Peyer's patch (tissue), 4 donors: ENCODE measurements around the gene AGBL4. TPM values are rescaled to one million over a fixed set of nuclear protein-coding genes. Genes with fewer than 3 reads are reported as not detected.

Experiments used
- DNase-seq, 3 donors: peaks; one replicate each; pipeline ENCODE4 v3.0.0-alpha.2; 2017 to 2019
- H3K27ac ChIP-seq, 4 donors: fragments of 200-600 bp; sonication (generic); one replicate each; pipeline ENCODE4 v1.5.1; 2016 to 2019
- H3K27me3 ChIP-seq, 2 donors: fragments of 200-600 bp; sonication (generic); one replicate each; pipeline ENCODE4 v1.5.1; 2019
- H3K36me3 ChIP-seq, 3 donors: fragments of 200-600 bp; sonication (generic); one replicate each; pipeline ENCODE4 v1.5.1; 2016 to 2019
- H3K4me1 ChIP-seq, 4 donors: fragments of 200-600 bp; sonication (generic); one replicate each; pipeline ENCODE4 v1.5.1; 2016 to 2019
- H3K4me3 ChIP-seq, 4 donors: fragments of 200-600 bp; sonication (generic); 1 replicate in 3 of 4; 2 replicates in 1 of 4; pipeline ENCODE4 v1.5.1; 2016 to 2019; ENCODE audit warnings: mild to moderate bottlenecking in 1 of 4
- H3K9me3 ChIP-seq, 4 donors: fragments of 200-600 bp; sonication (generic); one replicate each; pipeline ENCODE4 v1.5.1; 2016 to 2019; ENCODE audit warnings: mild to moderate bottlenecking in 1 of 4
- POLR2A ChIP-seq, 2 donors: fragments of 450-650 bp; IDR thresholded peaks; one replicate each; pipeline ENCODE4 v1.5.1; 2017; ENCODE audit warnings: antibody characterized with exemption in 2 of 2, mild to moderate bottlenecking in 2 of 2, moderate library complexity in 2 of 2
- total RNA-seq, 4 donors: library from RNA; depleted of rRNA; stranded (reverse); fragments of >200 nt; gene quantifications; one replicate each; pipeline ENCODE4 v1.1.0, GENCODE V29; 2016
- TF ChIP-seq, protein P1 (sequence below), 6 experiments: fragments of 450-650 bp in 4 of 6; fragments of 200-600 bp in 2 of 6; sonication (generic) in 1 of 6; IDR thresholded peaks; one replicate each; pipeline ENCODE4 v1.5.1; 2017 to 2019; ENCODE audit warnings: antibody characterized with exemption in 6 of 6, mild to moderate bottlenecking in 3 of 6, moderate library complexity in 1 of 6

The AGBL4 gene
- total RNA-seq, 4 donors from 2014 or later: 2.5 TPM; not detected in 3

GRCh38 chr1:48566492-48566891, 1457.3 kb downstream of the AGBL4 start:
- Histone ChIP-seq H3K27ac (no peak overlapping the region), H3K4me3 (no peak overlapping the region), H3K9me3 (no peaks in the 10 kb centered on the region), H3K27me3 (no peaks in the 10 kb centered on the region), H3K36me3 (no peaks in the 10 kb centered on the region), H3K4me1 (no peaks in the 10 kb centered on the region)
- no peak for DNase-seq
- TF ChIP-seq POLR2A (IDR thresholded peaks at IDR 0.05): no peak
- TF ChIP-seq, protein P1, sequence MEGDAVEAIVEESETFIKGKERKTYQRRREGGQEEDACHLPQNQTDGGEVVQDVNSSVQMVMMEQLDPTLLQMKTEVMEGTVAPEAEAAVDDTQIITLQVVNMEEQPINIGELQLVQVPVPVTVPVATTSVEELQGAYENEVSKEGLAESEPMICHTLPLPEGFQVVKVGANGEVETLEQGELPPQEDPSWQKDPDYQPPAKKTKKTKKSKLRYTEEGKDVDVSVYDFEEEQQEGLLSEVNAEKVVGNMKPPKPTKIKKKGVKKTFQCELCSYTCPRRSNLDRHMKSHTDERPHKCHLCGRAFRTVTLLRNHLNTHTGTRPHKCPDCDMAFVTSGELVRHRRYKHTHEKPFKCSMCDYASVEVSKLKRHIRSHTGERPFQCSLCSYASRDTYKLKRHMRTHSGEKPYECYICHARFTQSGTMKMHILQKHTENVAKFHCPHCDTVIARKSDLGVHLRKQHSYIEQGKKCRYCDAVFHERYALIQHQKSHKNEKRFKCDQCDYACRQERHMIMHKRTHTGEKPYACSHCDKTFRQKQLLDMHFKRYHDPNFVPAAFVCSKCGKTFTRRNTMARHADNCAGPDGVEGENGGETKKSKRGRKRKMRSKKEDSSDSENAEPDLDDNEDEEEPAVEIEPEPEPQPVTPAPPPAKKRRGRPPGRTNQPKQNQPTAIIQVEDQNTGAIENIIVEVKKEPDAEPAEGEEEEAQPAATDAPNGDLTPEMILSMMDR (IDR thresholded peaks at IDR 0.05): no peak

GRCh38 chr1:48563021-48563420, 1460.7 kb downstream of the AGBL4 start:
- Histone ChIP-seq H3K27me3 (no peaks in the 10 kb centered on the region), H3K4me1 (no peaks in the 10 kb centered on the region), H3K9me3 (no peaks in the 10 kb centered on the region), H3K36me3 (no peaks in the 10 kb centered on the region), H3K4me3 (no peak overlapping the region), H3K27ac (no peak overlapping the region)
- no peak for DNase-seq
- TF ChIP-seq, protein P1 (IDR thresholded peaks at IDR 0.05): no peak
- no peak for TF ChIP-seq POLR2A (IDR thresholded peaks at IDR 0.05)

DNA sequence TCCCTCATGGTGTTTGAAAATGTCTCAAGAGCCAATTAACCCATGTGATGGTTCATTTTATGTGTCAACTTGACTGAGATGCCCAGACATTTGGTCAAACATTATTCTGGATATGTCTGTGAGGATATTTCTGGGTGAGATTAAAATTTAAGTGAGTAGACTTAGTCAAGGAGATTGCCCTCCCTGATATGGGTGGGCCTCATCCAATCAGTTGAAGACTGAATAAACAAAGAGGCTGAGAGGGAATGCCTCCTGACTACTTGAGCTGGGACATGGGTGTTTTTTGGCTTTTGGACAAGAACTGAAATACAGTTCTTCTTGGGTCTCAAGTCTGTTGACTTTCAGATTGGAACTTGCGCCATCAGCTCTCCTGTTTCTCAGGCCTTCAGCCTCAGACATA, 1462.3 kb downstream of the AGBL4 start:
- H3K27me3 ChIP-seq: no peaks in the 10 kb centered on the region
- no peaks in the 10 kb centered on the region for H3K9me3 ChIP-seq
- H3K36me3 ChIP-seq: no peaks in the 10 kb centered on the region
- no peak for DNase-seq
- no peak overlapping the region for H3K27ac ChIP-seq
- no peaks in the 10 kb centered on the region for H3K4me1 ChIP-seq
- TF ChIP-seq, protein P1 (IDR thresholded peaks at IDR 0.05): no peak
- TF ChIP-seq POLR2A (IDR thresholded peaks at IDR 0.05): no peak
- H3K4me3 ChIP-seq: no peak overlapping the region

DNA sequence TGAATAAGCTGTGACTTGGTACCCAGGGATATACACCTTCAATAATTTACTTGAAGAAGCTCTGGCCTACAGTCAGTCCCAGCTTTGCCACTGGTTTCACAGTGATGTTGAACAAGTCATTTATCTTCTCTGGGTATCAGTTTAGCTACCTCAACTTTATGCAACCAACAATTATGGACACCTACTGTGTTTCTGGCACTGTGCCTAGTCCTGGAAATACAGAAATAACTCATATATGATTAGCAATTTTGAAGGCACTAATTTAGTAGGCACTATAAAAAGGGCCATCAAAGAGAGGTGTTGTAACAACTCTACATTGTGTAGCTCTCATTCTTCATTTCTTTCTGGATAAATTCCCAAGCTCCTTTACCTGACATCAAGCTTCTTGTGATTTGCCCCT, 1463.2 kb downstream of the AGBL4 start:
- Histone ChIP-seq H3K4me1 (no peaks in the 10 kb centered on the region), H3K27me3 (no peaks in the 10 kb centered on the region), H3K27ac (no peak overlapping the region), H3K36me3 (no peaks in the 10 kb centered on the region), H3K9me3 (no peaks in the 10 kb centered on the region), H3K4me3 (no peak overlapping the region)
- no peak for DNase-seq
- no peak for TF ChIP-seq POLR2A (IDR thresholded peaks at IDR 0.05)
- TF ChIP-seq, protein P1 (IDR thresholded peaks at IDR 0.05): no peak

DNA sequence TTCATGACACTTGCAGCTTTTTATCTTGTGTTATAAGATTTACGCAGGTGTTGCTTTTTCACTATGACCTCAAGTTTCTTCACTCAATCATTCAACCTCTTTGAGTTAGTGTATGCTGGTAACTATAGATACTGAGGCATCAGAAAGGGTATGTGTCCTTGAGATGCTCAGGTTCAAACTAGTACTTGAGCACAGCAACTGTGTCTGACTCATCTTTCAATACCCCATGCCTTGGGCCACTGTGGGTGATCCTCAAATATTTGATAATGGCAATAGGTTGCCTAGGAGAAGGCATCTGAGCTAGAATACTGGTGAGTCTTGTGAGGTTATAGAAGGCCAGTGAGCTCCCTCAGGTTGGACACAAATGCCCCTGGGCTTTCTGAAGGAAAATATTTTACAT, 1463.6 kb downstream of the AGBL4 start:
- H3K27ac ChIP-seq: no peak overlapping the region
- no peak for TF ChIP-seq POLR2A (IDR thresholded peaks at IDR 0.05)
- TF ChIP-seq, protein P1 (IDR thresholded peaks at IDR 0.05): no peak
- no peaks in the 10 kb centered on the region for H3K27me3 ChIP-seq
- H3K36me3 ChIP-seq: no peaks in the 10 kb centered on the region
- H3K9me3 ChIP-seq: no peaks in the 10 kb centered on the region
- no peak overlapping the region for H3K4me3 ChIP-seq
- DNase-seq: no peak
- no peaks in the 10 kb centered on the region for H3K4me1 ChIP-seq

DNA sequence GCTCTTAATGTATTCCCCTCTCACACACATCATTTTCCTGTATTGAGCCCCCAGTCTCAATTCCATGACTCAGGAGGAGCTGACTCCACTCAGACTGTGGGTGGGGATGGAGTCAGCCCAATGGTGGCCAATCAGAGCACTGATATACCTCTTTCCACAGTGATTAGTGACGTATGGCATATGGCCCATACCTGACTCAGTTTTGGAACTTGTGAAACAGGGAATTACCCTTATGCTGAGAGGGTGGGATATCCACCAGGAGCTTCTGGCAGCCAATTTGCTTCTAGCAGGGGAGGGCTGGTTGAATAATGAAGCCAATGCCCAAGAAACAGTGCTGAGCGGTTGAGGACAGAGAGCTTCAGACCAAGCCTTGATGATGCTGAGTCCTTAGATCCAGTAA, 1465.4 kb downstream of the AGBL4 start:
- Histone ChIP-seq H3K4me3 (no peak overlapping the region), H3K4me1 (no peaks in the 10 kb centered on the region), H3K27ac (no peak overlapping the region), H3K27me3 (no peaks in the 10 kb centered on the region), H3K9me3 (no peaks in the 10 kb centered on the region), H3K36me3 (no peaks in the 10 kb centered on the region)
- DNase-seq: no peak
- no peak for TF ChIP-seq POLR2A (IDR thresholded peaks at IDR 0.05)
- TF ChIP-seq, protein P1 (IDR thresholded peaks at IDR 0.05): no peak
